ENCODE measurements around the gene LMAN2L.
A peak's percentile ranks its signal among the peaks of the same experiment; 100 is the strongest.

Gene LMAN2L

GRCh38 chr2:96663829-96664228, 76.0 kb downstream of the LMAN2L start:
- no peak overlapping the region for H3K4me3 ChIP-seq (ENCODE audit: low read depth, low read length)
- TF ChIP-seq POLR2A (IDR thresholded peaks at IDR 0.05; ENCODE audit: extremely low read depth, insufficient read length) (no peak), MYC (IDR thresholded peaks at IDR 0.05; ENCODE audit: low read depth, low read length) (no peak), MAX (IDR thresholded peaks at IDR 0.05; ENCODE audit: low read depth, low read length) (no peak), CTCF (IDR thresholded peaks at IDR 0.05; ENCODE audit: low read depth, low read length) (no peak)
- no peak for DNase-seq (ENCODE audit: low read depth)

- H3K4me3 ChIP-seq (ENCODE audit: low read depth, low read length), result no peak overlapping the region
- TF ChIP-seq MYC (IDR thresholded peaks at IDR 0.05; ENCODE audit: low read depth, low read length) (no peak), MAX (IDR thresholded peaks at IDR 0.05; ENCODE audit: low read depth, low read length) (no peak), CTCF (IDR thresholded peaks at IDR 0.05; ENCODE audit: low read depth, low read length) (no peak), POLR2A (IDR thresholded peaks at IDR 0.05; ENCODE audit: extremely low read depth, insufficient read length) (no peak)
- no peak for DNase-seq (ENCODE audit: low read depth)
These were observed 76.7 kb downstream of the LMAN2L start for GRCh38 chr2:96663177-96663576.

- DNase-seq (ENCODE audit: low read depth), result no peak
- H3K4me3 ChIP-seq (ENCODE audit: low read depth, low read length), result no peak overlapping the region
- TF ChIP-seq CTCF (IDR thresholded peaks at IDR 0.05; ENCODE audit: low read depth, low read length), result no peak
- TF ChIP-seq POLR2A (IDR thresholded peaks at IDR 0.05; ENCODE audit: extremely low read depth, insufficient read length), result no peak
- no peak for TF ChIP-seq MAX (IDR thresholded peaks at IDR 0.05; ENCODE audit: low read depth, low read length)
- no peak for TF ChIP-seq MYC (IDR thresholded peaks at IDR 0.05; ENCODE audit: low read depth, low read length)
These were observed 77.5 kb downstream of the LMAN2L start for GRCh38 chr2:96662360-96662759.

GRCh38 chr2:96661324-96661723, 78.5 kb downstream of the LMAN2L start:
- no peak for DNase-seq (ENCODE audit: low read depth)
- no peak overlapping the region for H3K4me3 ChIP-seq (ENCODE audit: low read depth, low read length)
- no peak for TF ChIP-seq MAX (IDR thresholded peaks at IDR 0.05; ENCODE audit: low read depth, low read length)
- no peak for TF ChIP-seq POLR2A (IDR thresholded peaks at IDR 0.05; ENCODE audit: extremely low read depth, insufficient read length)
- TF ChIP-seq CTCF (IDR thresholded peaks at IDR 0.05; ENCODE audit: low read depth, low read length), result no peak
- no peak for TF ChIP-seq MYC (IDR thresholded peaks at IDR 0.05; ENCODE audit: low read depth, low read length)

- DNase-seq (ENCODE audit: low read depth), result peak; percentile 43
These were observed 83.3 kb downstream of the LMAN2L start for GRCh38 chr2:96656540-96656939.

More at GRCh38 chr2:96656540-96656939, 83.3 kb downstream of the LMAN2L start:
- H3K4me3 ChIP-seq (ENCODE audit: low read depth, low read length), result no peak overlapping the region
- TF ChIP-seq CTCF (IDR thresholded peaks at IDR 0.05; ENCODE audit: low read depth, low read length) (no peak), MYC (IDR thresholded peaks at IDR 0.05; ENCODE audit: low read depth, low read length) (no peak), POLR2A (IDR thresholded peaks at IDR 0.05; ENCODE audit: extremely low read depth, insufficient read length) (no peak), MAX (IDR thresholded peaks at IDR 0.05; ENCODE audit: low read depth, low read length) (no peak)
